ENCODE data around the gene IL1R1. TPM values are rescaled to one million over a fixed set of nuclear protein-coding genes. Genes with fewer than 3 reads are reported as not detected.

Gene IL1R1
- total RNA-seq, 2 donors from 2014 or later, result 65.1 to 281 TPM

- no peak overlapping the region for H3K4me3 ChIP-seq
- DNase-seq (ENCODE audit: low spot score) (no peak), ATAC-seq (ENCODE audit: insufficient number of reproducible peaks, low FRiP score, low read depth) (no peak)
- no peaks in the 10 kb centered on the region for H3K27me3 ChIP-seq (replicated peaks; ENCODE audit: insufficient read depth)
- no peak for TF ChIP-seq CTCF (IDR thresholded peaks at IDR 0.05)
- no peaks in the 10 kb centered on the region for H3K36me3 ChIP-seq
- no peak overlapping the region for H3K27ac ChIP-seq
- peaks cover 0 to 9% of the 10 kb centered on the region in 2 donors for H3K4me1 ChIP-seq (ENCODE audit: control insufficient read depth in 1 of 2, low read depth in 2 of 2)
- no peaks in the 10 kb centered on the region for H3K9me3 ChIP-seq
These were observed 12.4 kb upstream of the IL1R1 start for GRCh38 chr2:102129951-102130646.

DNA sequence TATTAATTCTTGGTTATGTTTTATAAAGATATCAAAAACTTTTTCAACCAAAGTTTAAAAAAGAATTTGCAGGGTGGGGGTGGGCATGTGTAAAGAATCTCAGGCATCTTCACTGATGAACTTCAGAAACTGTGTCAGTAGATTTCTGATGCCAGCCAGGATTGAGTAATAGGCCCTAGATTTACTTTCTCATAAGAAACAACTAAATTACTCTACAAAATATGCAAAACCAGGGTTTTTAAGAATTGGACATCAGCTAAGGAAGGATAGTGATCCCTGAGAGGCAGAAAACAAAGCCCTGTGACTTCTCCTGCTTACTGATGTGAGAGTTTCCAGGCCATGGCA lies 11.9 kb upstream of the IL1R1 start:
- ATAC-seq (ENCODE audit: insufficient number of reproducible peaks, low FRiP score, low read depth) (no peak), DNase-seq (ENCODE audit: low spot score) (no peak)
- Histone ChIP-seq H3K36me3 (no peaks in the 10 kb centered on the region), H3K9me3 (no peaks in the 10 kb centered on the region), H3K27ac (no peak overlapping the region), H3K4me1 (ENCODE audit: control insufficient read depth in 1 of 2, low read depth in 2 of 2) (peaks cover 0 to 9% of the 10 kb centered on the region in 2 donors), H3K27me3 (replicated peaks; ENCODE audit: insufficient read depth) (no peaks in the 10 kb centered on the region), H3K4me3 (no peak overlapping the region)
- no peak for TF ChIP-seq CTCF (IDR thresholded peaks at IDR 0.05)

- Histone ChIP-seq H3K4me3 (no peak overlapping the region), H3K27me3 (replicated peaks; ENCODE audit: insufficient read depth) (no peaks in the 10 kb centered on the region), H3K4me1 (ENCODE audit: control insufficient read depth in 1 of 2, low read depth in 2 of 2) (peaks cover 0 to 9% of the 10 kb centered on the region in 2 donors), H3K36me3 (no peaks in the 10 kb centered on the region), H3K27ac (no peak overlapping the region), H3K9me3 (no peaks in the 10 kb centered on the region)
- TF ChIP-seq CTCF (IDR thresholded peaks at IDR 0.05), result no peak
- ATAC-seq (ENCODE audit: insufficient number of reproducible peaks, low FRiP score, low read depth) (no peak), DNase-seq (ENCODE audit: low spot score) (no peak)
These were observed 11.0 kb upstream of the IL1R1 start for GRCh38 chr2:102131564-102131963.

GRCh38 chr2:102137138-102137537 lies 5.4 kb upstream of the IL1R1 start:
- Histone ChIP-seq H3K27ac (no peak overlapping the region), H3K9me3 (no peaks in the 10 kb centered on the region), H3K36me3 (no peaks in the 10 kb centered on the region), H3K4me1 (ENCODE audit: control insufficient read depth in 1 of 2, low read depth in 2 of 2) (peaks cover 7 to 15% of the 10 kb centered on the region in 2 donors), H3K27me3 (replicated peaks; ENCODE audit: insufficient read depth) (no peaks in the 10 kb centered on the region), H3K4me3 (no peak overlapping the region)
- no peak for TF ChIP-seq CTCF (IDR thresholded peaks at IDR 0.05)
- ATAC-seq (ENCODE audit: insufficient number of reproducible peaks, low FRiP score, low read depth), result no peak
- no peak for DNase-seq (ENCODE audit: low spot score)

GRCh38 chr2:102138331-102138730 lies 4.2 kb upstream of the IL1R1 start:
- no peak for DNase-seq (ENCODE audit: low spot score)

More at GRCh38 chr2:102138331-102138730, 4.2 kb upstream of the IL1R1 start:
- H3K4me3 ChIP-seq, result no peak overlapping the region
- H3K4me1 ChIP-seq (ENCODE audit: control insufficient read depth in 1 of 2, low read depth in 2 of 2), result peaks cover 7 to 18% of the 10 kb centered on the region in 2 donors
- no peaks in the 10 kb centered on the region for H3K27me3 ChIP-seq (replicated peaks; ENCODE audit: insufficient read depth)
- ATAC-seq (ENCODE audit: insufficient number of reproducible peaks, low FRiP score, low read depth), result no peak
- H3K9me3 ChIP-seq, result no peaks in the 10 kb centered on the region
- TF ChIP-seq CTCF (IDR thresholded peaks at IDR 0.05), result no peak
- H3K36me3 ChIP-seq, result no peaks in the 10 kb centered on the region
- no peak overlapping the region for H3K27ac ChIP-seq
